HG02642 (cell line): ENCODE data around the gene GPX6.
"Not testable (repeated sequence)": the region's sequence is repeated elsewhere in the genome, so short reads cannot be mapped to it uniquely, and the experiment has no call there.

Experiments
- ATAC-seq: cut with Tn5 transposase; IDR thresholded peaks from one replicate; pipeline ENCODE4 v1.9.1; 2021; ENCODE audit warnings: mild to moderate bottlenecking; ENCODE audit not compliant: unreplicated experiment, poor library complexity

The GPX6 gene

GRCh38 chr6:28486988-28487742 is 28.4 kb downstream of the GPX6 start:
- no peak for ATAC-seq

DNA sequence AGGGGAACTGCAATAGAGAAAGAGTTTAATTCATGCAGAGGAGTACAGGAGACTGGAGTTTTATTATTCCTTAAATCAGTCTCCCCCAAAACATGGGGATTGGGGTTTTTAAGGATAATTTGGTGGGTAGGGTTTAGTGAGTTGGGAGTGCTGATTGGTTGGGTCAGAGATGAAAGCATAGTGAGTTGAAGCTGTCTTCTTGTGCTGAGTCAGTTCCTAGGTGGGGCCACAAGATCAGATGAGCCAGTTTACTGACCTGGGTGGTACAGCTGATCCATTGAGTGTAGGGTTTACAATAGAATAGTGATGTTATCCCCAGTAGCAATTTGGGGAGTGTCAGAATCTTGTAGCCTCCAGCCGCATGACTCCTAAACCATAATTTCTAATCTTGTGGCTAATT is 29.1 kb downstream of the GPX6 start:
- no peak for ATAC-seq

DNA sequence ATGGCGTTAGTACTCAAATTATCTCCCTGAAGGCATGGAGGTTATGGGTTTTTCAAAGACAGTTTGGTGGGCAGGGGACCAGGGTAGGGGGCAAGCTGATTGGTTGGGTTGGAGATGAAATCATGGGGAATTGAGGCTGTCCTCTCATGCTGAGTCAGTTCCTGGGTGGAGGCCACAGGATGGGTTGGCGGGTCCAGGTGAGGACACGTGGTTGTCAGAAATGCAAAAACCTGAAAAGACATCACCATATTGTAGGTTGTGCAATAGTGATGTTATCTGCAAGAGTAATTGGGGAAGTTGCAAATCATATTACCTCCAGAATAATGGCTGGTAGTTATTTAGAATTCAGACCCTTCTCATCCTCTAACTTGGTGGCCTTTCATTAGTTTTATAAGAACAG is 30.1 kb downstream of the GPX6 start:
- no peak for ATAC-seq

- no peak for ATAC-seq
Measured at GRCh38 chr6:28480253-28480932, 35.2 kb downstream of the GPX6 start.

DNA sequence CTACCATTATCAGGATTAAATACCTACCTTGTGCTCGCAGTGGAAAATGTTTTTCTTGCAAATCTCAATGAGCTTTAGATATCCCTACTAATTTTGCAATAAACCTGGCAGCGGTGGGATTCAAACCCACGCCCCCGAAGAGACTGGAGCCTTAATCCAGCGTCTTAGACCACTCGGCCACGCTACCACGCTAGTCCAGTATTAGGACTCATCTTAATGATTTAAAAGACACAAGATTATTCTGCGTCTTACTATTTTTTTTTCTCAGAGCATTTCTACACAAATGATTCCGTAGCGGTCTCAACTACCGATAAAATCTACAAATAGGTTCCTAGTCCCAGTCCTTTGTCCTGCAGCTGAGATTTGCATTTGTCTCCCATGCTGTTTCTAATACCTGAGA is 37.1 kb downstream of the GPX6 start:
- no peak for ATAC-seq

DNA sequence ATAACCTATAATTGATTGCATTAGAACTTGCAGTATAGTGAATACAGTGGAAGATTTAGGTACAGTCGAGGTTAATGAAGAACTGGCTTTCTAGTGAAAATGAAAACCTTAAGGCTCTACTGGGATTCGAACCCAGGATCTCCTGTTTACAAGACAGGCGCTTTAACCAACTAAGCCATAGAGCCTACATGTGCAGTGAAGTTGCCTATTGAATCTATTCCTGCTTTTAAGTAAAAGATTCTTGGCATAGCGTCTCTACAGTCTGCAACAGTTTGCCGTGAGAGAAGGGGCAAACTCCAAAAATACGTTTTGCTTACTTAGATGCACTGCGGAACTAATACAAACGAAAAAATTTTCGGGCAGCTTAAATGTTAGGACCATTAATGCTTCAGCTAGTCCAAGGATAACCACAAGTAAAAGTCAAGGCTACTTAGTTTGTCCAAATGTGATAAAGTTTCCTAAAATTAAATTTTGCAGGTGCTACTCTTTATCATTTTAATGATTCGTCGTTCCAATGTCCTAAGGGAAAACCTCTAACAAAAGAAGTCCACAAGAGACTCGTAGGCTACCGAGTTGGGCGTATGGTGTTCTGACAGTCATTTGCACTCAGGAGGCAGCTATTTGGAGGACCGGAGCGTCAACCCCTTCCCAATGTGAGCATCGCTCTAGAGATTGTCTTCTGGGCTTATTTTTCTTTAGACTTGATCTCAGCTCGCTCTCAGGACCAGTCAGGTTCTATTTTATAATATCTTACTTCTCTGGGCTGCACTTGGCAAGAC is 41.0 kb downstream of the GPX6 start:
- no peak for ATAC-seq

GRCh38 chr6:28469153-28469745 is 46.3 kb downstream of the GPX6 start:
- not testable (repeated sequence) for ATAC-seq

- ATAC-seq: no peak
Measured at GRCh38 chr6:28468056-28468455, 47.5 kb downstream of the GPX6 start.

- no peak for ATAC-seq
Measured at GRCh38 chr6:28462401-28462800, 53.2 kb downstream of the GPX6 start.

DNA sequence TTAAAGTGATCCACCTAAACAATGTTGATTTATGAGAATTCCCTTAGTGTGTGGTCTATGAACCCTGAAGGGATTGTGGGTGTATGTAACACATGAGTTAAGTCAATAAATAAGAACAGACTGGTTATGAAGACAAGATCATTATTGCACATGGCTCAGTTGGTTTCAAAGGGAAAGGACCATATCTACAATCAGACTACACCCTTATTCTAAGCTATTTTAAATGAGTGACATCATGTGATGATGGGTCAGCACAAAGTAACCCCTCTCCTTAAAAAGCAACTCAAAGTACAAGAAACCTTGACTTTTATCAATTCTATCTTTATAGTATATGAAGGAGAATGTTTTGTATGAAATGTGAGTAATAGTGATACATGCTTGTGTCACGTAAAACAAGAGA is 57.0 kb downstream of the GPX6 start:
- ATAC-seq: no peak
